ENCODE results near the gene CADM2. TPM values are rescaled to one million over a fixed set of nuclear protein-coding genes. Genes with fewer than 3 reads are reported as not detected.

CADM2 gene
- total RNA-seq, 1 donor from 2014 or later: 6.8 TPM

GRCh38 chr3:85004147-85004546 is 45.4 kb downstream of the CADM2 start:
- Histone ChIP-seq H3K36me3 (no peaks in the 10 kb centered on the region), H4K20me1 (ENCODE audit: low read depth) (no peaks in the 10 kb centered on the region), H3K9ac (no peak overlapping the region), H3K27ac (no peak overlapping the region), H3K4me3 (no peak overlapping the region), H3F3A (ENCODE audit: low read depth) (no peaks in the 10 kb centered on the region), H3K79me2 (ENCODE audit: low read depth) (no peaks in the 10 kb centered on the region), H2AFZ (replicated peaks) (no peak overlapping the region), H3K4me2 (no peak overlapping the region), H3K4me1 (no peaks in the 10 kb centered on the region), H3K9me3 (ENCODE audit: low read depth) (no peaks in the 10 kb centered on the region), H3K27me3 (no peaks in the 10 kb centered on the region)
- no peaks in the 10 kb centered on the region for H3K9me3 Mint-ChIP-seq
- no peaks in the 10 kb centered on the region for H3K4me1 Mint-ChIP-seq
- TF ChIP-seq EZH2 (IDR thresholded peaks at IDR 0.05): no peak
- no peak for TF ChIP-seq CTCF (IDR thresholded peaks at IDR 0.05)
- TF ChIP-seq EZH2phosphoT487 (IDR thresholded peaks at IDR 0.05): no peak
- H3K27me3 Mint-ChIP-seq (ENCODE audit: insufficient read depth, low read depth): no peaks in the 10 kb centered on the region
- H3K4me3 Mint-ChIP-seq: no peak overlapping the region
- H3K27ac Mint-ChIP-seq: no peak overlapping the region
- DNase-seq (ENCODE audit: low spot score): no peak
- no peaks in the 10 kb centered on the region for H3K36me3 Mint-ChIP-seq

GRCh38 chr3:85005946-85006345 is 47.2 kb downstream of the CADM2 start:
- H3K27me3 Mint-ChIP-seq (ENCODE audit: insufficient read depth, low read depth): no peaks in the 10 kb centered on the region
- Histone ChIP-seq H3K4me1 (no peaks in the 10 kb centered on the region), H3K27me3 (no peaks in the 10 kb centered on the region), H3K9ac (no peak overlapping the region), H4K20me1 (ENCODE audit: low read depth) (no peaks in the 10 kb centered on the region), H3K27ac (no peak overlapping the region), H3K4me3 (no peak overlapping the region), H3F3A (ENCODE audit: low read depth) (no peaks in the 10 kb centered on the region), H3K79me2 (ENCODE audit: low read depth) (no peaks in the 10 kb centered on the region), H3K36me3 (no peaks in the 10 kb centered on the region), H2AFZ (replicated peaks) (peak overlapping the region; percentile 64), H3K4me2 (no peak overlapping the region), H3K9me3 (ENCODE audit: low read depth) (no peaks in the 10 kb centered on the region)
- DNase-seq (ENCODE audit: low spot score): peak; percentile 19
- no peaks in the 10 kb centered on the region for H3K9me3 Mint-ChIP-seq
- H3K4me3 Mint-ChIP-seq: no peak overlapping the region
- H3K4me1 Mint-ChIP-seq: no peaks in the 10 kb centered on the region
- no peaks in the 10 kb centered on the region for H3K36me3 Mint-ChIP-seq
- TF ChIP-seq EZH2 (IDR thresholded peaks at IDR 0.05): no peak
- no peak for TF ChIP-seq CTCF (IDR thresholded peaks at IDR 0.05)
- no peak for TF ChIP-seq EZH2phosphoT487 (IDR thresholded peaks at IDR 0.05)
- H3K27ac Mint-ChIP-seq: no peak overlapping the region

- no peak overlapping the region for H3K27ac Mint-ChIP-seq
- Histone ChIP-seq H3F3A (ENCODE audit: low read depth) (no peaks in the 10 kb centered on the region), H4K20me1 (ENCODE audit: low read depth) (no peaks in the 10 kb centered on the region), H3K79me2 (ENCODE audit: low read depth) (no peaks in the 10 kb centered on the region), H3K36me3 (no peaks in the 10 kb centered on the region), H3K9me3 (ENCODE audit: low read depth) (no peaks in the 10 kb centered on the region), H3K4me3 (no peak overlapping the region), H3K9ac (no peak overlapping the region), H3K27me3 (no peaks in the 10 kb centered on the region), H3K4me1 (no peaks in the 10 kb centered on the region), H3K27ac (no peak overlapping the region), H3K4me2 (no peak overlapping the region), H2AFZ (replicated peaks) (no peak overlapping the region)
- no peak for TF ChIP-seq EZH2 (IDR thresholded peaks at IDR 0.05)
- TF ChIP-seq CTCF (IDR thresholded peaks at IDR 0.05): no peak
- TF ChIP-seq EZH2phosphoT487 (IDR thresholded peaks at IDR 0.05): no peak
- H3K4me1 Mint-ChIP-seq: no peaks in the 10 kb centered on the region
- H3K36me3 Mint-ChIP-seq: no peaks in the 10 kb centered on the region
- H3K4me3 Mint-ChIP-seq: no peak overlapping the region
- no peaks in the 10 kb centered on the region for H3K9me3 Mint-ChIP-seq
- H3K27me3 Mint-ChIP-seq (ENCODE audit: insufficient read depth, low read depth): no peaks in the 10 kb centered on the region
- no peak for DNase-seq (ENCODE audit: low spot score)
These were observed 48.7 kb downstream of the CADM2 start for GRCh38 chr3:85007195-85008094.

Measured in neural progenitor cell (in vitro differentiated cells).